GM12878 (cell line): Measurements from ENCODE around the gene ACSL1. TPM values are rescaled to one million over a fixed set of nuclear protein-coding genes. Genes with fewer than 3 reads are reported as not detected.

ENCODE experiments used
- BACH1 ChIP-seq: fragments of 450-650 bp; IDR thresholded peaks from 2 replicates; pipeline ENCODE4 v1.6.1; 2017; ENCODE audit warnings: mild to moderate bottlenecking, borderline replicate concordance
- BRCA1 ChIP-seq: IDR thresholded peaks from 2 replicates; pipeline ENCODE4 v1.6.1; 2011; ENCODE audit warnings: low read depth, low read length, improper control_type of control experiment
- CBFB ChIP-seq: IDR thresholded peaks from 2 replicates; pipeline ENCODE4 v1.6.1; 2016; ENCODE audit warnings: antibody characterized with exemption, low read depth
- CHD4 ChIP-seq: fragments of 200-600 bp; sonication (generic); IDR thresholded peaks from 2 replicates; pipeline ENCODE4 v1.6.1; 2016; ENCODE audit warnings: mild to moderate bottlenecking
- MEF2A ChIP-seq: IDR thresholded peaks from 2 replicates; pipeline ENCODE4 v1.6.1; 2011; ENCODE audit warnings: low read depth, mild to moderate bottlenecking, low read length, moderate library complexity; ENCODE audit not compliant: insufficient read depth
- MEF2B ChIP-seq: fragments of 450-650 bp; IDR thresholded peaks from 2 replicates; pipeline ENCODE4 v1.6.1; 2018; ENCODE audit warnings: mild to moderate bottlenecking, moderate library complexity; ENCODE audit not compliant: partially characterized antibody, poor library complexity, severe bottlenecking
- NR2C1 ChIP-seq: fragments of 450-650 bp; IDR thresholded peaks from 2 replicates; pipeline ENCODE4 v1.6.1; 2017; ENCODE audit warnings: antibody characterized with exemption, mild to moderate bottlenecking, moderate library complexity
- POLR2AphosphoS5 ChIP-seq: IDR thresholded peaks from 2 replicates; pipeline ENCODE4 v1.6.1; 2011; ENCODE audit warnings: mild to moderate bottlenecking, low read length, inconsistent platforms
- RB1 ChIP-seq: fragments of 450-650 bp; formaldehyde crosslinking; IDR thresholded peaks from 2 replicates; pipeline ENCODE4 v1.6.1; 2017; ENCODE audit warnings: mild to moderate bottlenecking, borderline replicate concordance
- SMAD5 ChIP-seq: IDR thresholded peaks from 2 replicates; pipeline ENCODE4 v1.6.1; 2016; ENCODE audit warnings: antibody characterized with exemption, low read depth
- SUPT20H ChIP-seq: IDR thresholded peaks from 2 replicates; pipeline ENCODE4 v1.6.1; 2011; ENCODE audit warnings: low read depth, mild to moderate bottlenecking, low read length, moderate library complexity, borderline replicate concordance; ENCODE audit not compliant: control insufficient read depth
- TCF12 ChIP-seq: IDR thresholded peaks from 2 replicates; pipeline ENCODE4 v1.6.1; 2011; ENCODE audit warnings: low read depth, mild to moderate bottlenecking, low read length
- YY1 ChIP-seq: IDR thresholded peaks from 2 replicates; pipeline ENCODE4 v1.6.1; 2011; ENCODE audit warnings: low read depth, mild to moderate bottlenecking, low read length
- polyA plus RNA-seq, 11 experiments: library from polyadenylated mRNA; depleted of rRNA in 4 of 11; unstranded in 6 of 11; stranded (reverse) in 5 of 11; fragments of >200 nt; fragmentation: Nextera tagmentation in 4 of 11; fragmentation: Illumina TruSeq in 1 of 11; extraction: Ambion mirVana in 4 of 11; extraction: Trizol in 1 of 11; gene quantifications; 1 replicate in 1 of 11; 2 replicates in 10 of 11; pipeline versions ENCODE4 v1.2.1 to v1.2.3, GENCODE V29; 2011 to 2016; ENCODE audit warnings: inconsistent platforms in 2 of 11, missing spikeins in 2 of 11, low read depth in 1 of 11
- total RNA-seq, 4 experiments: library from RNA; depleted of rRNA in 3 of 4; stranded (reverse); fragments of >200 nt in 3 of 4; fragmentation: Illumina TruSeq in 1 of 4; extraction: Trizol in 1 of 4; gene quantifications; 2 replicates each; pipeline versions ENCODE4 v1.2.1 to v1.2.3, GENCODE V29; 2013 to 2021
- TF ChIP-seq, protein P1 (sequence below): fragments of 450-650 bp; IDR thresholded peaks from 2 replicates; pipeline ENCODE4 v1.6.1; 2018; ENCODE audit warnings: mild to moderate bottlenecking, low read depth, moderate library complexity; ENCODE audit not compliant: partially characterized antibody
- TF ChIP-seq, protein P2 (sequence below): IDR thresholded peaks from 2 replicates; pipeline ENCODE4 v1.6.1; 2011; ENCODE audit warnings: low read depth, mild to moderate bottlenecking, low read length, moderate library complexity, borderline replicate concordance; ENCODE audit errors: extremely low read depth
- TF ChIP-seq, protein P3 (sequence below): IDR thresholded peaks from 2 replicates; pipeline ENCODE4 v1.6.1; 2012; ENCODE audit warnings: low read depth, low read length, improper control_type of control experiment
- TF ChIP-seq, protein P4 (sequence below): fragments of 450-650 bp; IDR thresholded peaks from 2 replicates; pipeline ENCODE4 v1.6.1; 2017; ENCODE audit warnings: mild to moderate bottlenecking, moderate library complexity
- TF ChIP-seq, protein P5 (sequence below): fragments of 450-650 bp; IDR thresholded peaks from 2 replicates; pipeline ENCODE4 v1.6.1; 2016; ENCODE audit warnings: mild to moderate bottlenecking

Gene ACSL1
- total and polyA plus RNA-seq, 10 of the 15 experiments (the other 5 are each of a cell fraction or from before 2014, with no cell fraction given) = 30.7 to 68.1 (median 58.7) TPM

DNA sequence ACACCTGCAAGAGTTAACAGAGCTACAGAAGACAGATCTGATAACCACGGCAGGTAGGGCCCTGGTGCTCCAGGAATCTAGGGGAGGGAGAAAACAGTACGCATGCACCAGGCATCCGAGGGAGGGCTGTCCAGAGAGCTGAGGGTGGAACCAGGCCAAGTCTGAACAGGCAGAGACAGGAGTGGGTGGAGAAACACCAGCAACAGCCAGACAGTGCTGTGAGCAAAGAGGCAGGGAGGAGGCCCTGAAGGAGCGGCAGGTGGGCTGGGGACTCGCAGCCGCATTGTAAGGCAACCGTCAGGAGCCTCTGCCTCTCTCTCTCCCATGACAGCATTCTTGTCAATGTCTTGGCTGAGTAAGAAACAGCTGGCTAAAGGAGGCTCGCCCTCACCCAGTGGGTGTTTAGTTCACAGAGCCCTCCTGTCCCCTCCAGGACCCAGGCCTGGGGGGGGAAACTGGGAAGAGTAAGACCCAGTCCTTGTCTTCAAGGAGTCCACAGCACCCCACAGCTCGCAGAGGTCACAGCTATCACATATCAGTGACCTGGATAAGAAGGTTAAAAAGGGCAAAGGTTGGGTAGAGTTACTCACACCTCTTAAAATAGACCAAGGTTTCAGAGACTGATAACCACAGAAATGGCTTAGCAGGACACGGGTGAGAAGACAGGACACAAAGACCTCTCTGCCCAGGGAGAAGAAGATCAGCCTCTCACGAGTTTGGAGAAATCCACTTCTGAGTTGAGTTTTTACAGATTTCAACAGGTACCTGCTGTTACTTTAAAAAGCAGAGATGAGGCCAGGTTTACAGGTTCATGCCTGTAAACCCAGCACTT lies 10.5 kb downstream of the ACSL1 start (continued):
- TF ChIP-seq, protein P1, sequence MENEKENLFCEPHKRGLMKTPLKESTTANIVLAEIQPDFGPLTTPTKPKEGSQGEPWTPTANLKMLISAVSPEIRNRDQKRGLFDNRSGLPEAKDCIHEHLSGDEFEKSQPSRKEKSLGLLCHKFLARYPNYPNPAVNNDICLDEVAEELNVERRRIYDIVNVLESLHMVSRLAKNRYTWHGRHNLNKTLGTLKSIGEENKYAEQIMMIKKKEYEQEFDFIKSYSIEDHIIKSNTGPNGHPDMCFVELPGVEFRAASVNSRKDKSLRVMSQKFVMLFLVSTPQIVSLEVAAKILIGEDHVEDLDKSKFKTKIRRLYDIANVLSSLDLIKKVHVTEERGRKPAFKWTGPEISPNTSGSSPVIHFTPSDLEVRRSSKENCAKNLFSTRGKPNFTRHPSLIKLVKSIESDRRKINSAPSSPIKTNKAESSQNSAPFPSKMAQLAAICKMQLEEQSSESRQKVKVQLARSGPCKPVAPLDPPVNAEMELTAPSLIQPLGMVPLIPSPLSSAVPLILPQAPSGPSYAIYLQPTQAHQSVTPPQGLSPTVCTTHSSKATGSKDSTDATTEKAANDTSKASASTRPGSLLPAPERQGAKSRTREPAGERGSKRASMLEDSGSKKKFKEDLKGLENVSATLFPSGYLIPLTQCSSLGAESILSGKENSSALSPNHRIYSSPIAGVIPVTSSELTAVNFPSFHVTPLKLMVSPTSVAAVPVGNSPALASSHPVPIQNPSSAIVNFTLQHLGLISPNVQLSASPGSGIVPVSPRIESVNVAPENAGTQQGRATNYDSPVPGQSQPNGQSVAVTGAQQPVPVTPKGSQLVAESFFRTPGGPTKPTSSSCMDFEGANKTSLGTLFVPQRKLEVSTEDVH = peak; percentile 28
- TF ChIP-seq, protein P2, sequence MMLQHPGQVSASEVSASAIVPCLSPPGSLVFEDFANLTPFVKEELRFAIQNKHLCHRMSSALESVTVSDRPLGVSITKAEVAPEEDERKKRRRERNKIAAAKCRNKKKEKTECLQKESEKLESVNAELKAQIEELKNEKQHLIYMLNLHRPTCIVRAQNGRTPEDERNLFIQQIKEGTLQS = no peak
- TF ChIP-seq CHD4 = no peak
- TF ChIP-seq MEF2A = peak; percentile 94
- TF ChIP-seq POLR2AphosphoS5 = peak; percentile 49; the same call in 1 of the 2 replicates
- TF ChIP-seq CBFB = peak; percentile 80; the same call in 1 of the 2 replicates
- TF ChIP-seq, protein P3, sequence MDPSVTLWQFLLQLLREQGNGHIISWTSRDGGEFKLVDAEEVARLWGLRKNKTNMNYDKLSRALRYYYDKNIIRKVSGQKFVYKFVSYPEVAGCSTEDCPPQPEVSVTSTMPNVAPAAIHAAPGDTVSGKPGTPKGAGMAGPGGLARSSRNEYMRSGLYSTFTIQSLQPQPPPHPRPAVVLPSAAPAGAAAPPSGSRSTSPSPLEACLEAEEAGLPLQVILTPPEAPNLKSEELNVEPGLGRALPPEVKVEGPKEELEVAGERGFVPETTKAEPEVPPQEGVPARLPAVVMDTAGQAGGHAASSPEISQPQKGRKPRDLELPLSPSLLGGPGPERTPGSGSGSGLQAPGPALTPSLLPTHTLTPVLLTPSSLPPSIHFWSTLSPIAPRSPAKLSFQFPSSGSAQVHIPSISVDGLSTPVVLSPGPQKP = no peak
- no peak for TF ChIP-seq RB1
- TF ChIP-seq BRCA1 = no peak
- peak; percentile 90 for TF ChIP-seq NR2C1
- 0 out of 2 replicates have a peak, but pooled peaks have one; percentile 19 for TF ChIP-seq BACH1
- TF ChIP-seq MEF2B = peak; percentile 94
- TF ChIP-seq YY1 = 0 out of 2 replicates have a peak, but pooled peaks have one; percentile 36
- TF ChIP-seq SUPT20H = no peak
- TF ChIP-seq, protein P4, sequence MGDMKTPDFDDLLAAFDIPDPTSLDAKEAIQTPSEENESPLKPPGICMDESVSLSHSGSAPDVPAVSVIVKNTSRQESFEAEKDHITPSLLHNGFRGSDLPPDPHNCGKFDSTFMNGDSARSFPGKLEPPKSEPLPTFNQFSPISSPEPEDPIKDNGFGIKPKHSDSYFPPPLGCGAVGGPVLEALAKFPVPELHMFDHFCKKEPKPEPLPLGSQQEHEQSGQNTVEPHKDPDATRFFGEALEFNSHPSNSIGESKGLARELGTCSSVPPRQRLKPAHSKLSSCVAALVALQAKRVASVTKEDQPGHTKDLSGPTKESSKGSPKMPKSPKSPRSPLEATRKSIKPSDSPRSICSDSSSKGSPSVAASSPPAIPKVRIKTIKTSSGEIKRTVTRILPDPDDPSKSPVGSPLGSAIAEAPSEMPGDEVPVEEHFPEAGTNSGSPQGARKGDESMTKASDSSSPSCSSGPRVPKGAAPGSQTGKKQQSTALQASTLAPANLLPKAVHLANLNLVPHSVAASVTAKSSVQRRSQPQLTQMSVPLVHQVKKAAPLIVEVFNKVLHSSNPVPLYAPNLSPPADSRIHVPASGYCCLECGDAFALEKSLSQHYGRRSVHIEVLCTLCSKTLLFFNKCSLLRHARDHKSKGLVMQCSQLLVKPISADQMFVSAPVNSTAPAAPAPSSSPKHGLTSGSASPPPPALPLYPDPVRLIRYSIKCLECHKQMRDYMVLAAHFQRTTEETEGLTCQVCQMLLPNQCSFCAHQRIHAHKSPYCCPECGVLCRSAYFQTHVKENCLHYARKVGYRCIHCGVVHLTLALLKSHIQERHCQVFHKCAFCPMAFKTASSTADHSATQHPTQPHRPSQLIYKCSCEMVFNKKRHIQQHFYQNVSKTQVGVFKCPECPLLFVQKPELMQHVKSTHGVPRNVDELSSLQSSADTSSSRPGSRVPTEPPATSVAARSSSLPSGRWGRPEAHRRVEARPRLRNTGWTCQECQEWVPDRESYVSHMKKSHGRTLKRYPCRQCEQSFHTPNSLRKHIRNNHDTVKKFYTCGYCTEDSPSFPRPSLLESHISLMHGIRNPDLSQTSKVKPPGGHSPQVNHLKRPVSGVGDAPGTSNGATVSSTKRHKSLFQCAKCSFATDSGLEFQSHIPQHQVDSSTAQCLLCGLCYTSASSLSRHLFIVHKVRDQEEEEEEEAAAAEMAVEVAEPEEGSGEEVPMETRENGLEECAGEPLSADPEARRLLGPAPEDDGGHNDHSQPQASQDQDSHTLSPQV = no peak
- TF ChIP-seq TCF12 = peak; percentile 93
- TF ChIP-seq, protein P5, sequence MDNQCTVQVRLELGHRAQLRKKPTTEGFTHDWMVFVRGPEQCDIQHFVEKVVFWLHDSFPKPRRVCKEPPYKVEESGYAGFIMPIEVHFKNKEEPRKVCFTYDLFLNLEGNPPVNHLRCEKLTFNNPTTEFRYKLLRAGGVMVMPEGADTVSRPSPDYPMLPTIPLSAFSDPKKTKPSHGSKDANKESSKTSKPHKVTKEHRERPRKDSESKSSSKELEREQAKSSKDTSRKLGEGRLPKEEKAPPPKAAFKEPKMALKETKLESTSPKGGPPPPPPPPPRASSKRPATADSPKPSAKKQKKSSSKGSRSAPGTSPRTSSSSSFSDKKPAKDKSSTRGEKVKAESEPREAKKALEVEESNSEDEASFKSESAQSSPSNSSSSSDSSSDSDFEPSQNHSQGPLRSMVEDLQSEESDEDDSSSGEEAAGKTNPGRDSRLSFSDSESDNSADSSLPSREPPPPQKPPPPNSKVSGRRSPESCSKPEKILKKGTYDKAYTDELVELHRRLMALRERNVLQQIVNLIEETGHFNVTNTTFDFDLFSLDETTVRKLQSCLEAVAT = peak; percentile 70
- TF ChIP-seq SMAD5 = no peak
